Measurements from ENCODE around the gene CCL16. TPM values are rescaled to one million over a fixed set of nuclear protein-coding genes. Genes with fewer than 3 reads are reported as not detected.

CCL16 gene
- total RNA-seq, 1 experiment from 2014 or later, result not detected

GRCh38 chr17:35972535-35972934 is 8.8 kb downstream of the CCL16 start:
- CTCF ChIA-PET, result interaction anchor here (2.0 kb wide), 3 partner anchors 100 to 562 kb away, joined by 5 to 15 read pairs (median 9); partner anchors contain the start of genes MYO19 and PIGW
- H3K4me3 ChIP-seq (ENCODE audit: low read depth, low read length), result no peak overlapping the region
- intact Hi-C loops (cut with micrococcal nuclease; ENCODE audit: unreplicated experiment), result loop anchor here (5.0 kb wide), 1 partner anchor 515 kb away; the partner anchor contains the start of gene ZNHIT3
- peaks cover 21% of the 10 kb centered on the region for H3K4me1 Mint-ChIP-seq (ENCODE audit: low read depth, unreplicated experiment)
- no peak for DNase-seq
- H3K4me3 Mint-ChIP-seq (ENCODE audit: unreplicated experiment), result peak overlapping the region; percentile 52
- POLR2A ChIA-PET, result no interaction called here
- peak overlapping the region; percentile 89 for H3K27ac Mint-ChIP-seq (ENCODE audit: unreplicated experiment)
- no peaks in the 10 kb centered on the region for H3K9me3 Mint-ChIP-seq (ENCODE audit: unreplicated experiment)
- H3K36me3 Mint-ChIP-seq (ENCODE audit: insufficient read depth, unreplicated experiment), result no peaks in the 10 kb centered on the region
- BruUV-seq (replicated peaks), result no TSS peak
- peaks cover 54% of the 10 kb centered on the region for H3K4me1 ChIP-seq
- H3K27me3 ChIP-seq (replicated peaks; ENCODE audit: control insufficient read depth, insufficient read depth, low read length), result no peaks in the 10 kb centered on the region
- no peaks in the 10 kb centered on the region for H3K36me3 ChIP-seq (ENCODE audit: control insufficient read depth, insufficient read depth, low read length)
- H3K9me3 ChIP-seq, result no peaks in the 10 kb centered on the region
- no peak for TF ChIP-seq CTCF (IDR thresholded peaks at IDR 0.05; ENCODE audit: insufficient read depth in 1 of 2, low read depth in 1 of 2, low read length in 1 of 2, severe bottlenecking in 1 of 2, unreplicated experiment in 1 of 2)
- no peaks in the 10 kb centered on the region for H3K27me3 Mint-ChIP-seq (ENCODE audit: insufficient read depth, unreplicated experiment)

- H3K4me1 ChIP-seq, result peaks cover 54% of the 10 kb centered on the region
- H3K27ac Mint-ChIP-seq (ENCODE audit: unreplicated experiment), result peak overlapping the region; percentile 89
- DNase-seq, result no peak
- intact Hi-C loops (cut with micrococcal nuclease; ENCODE audit: unreplicated experiment), result loop anchor here (5.0 kb wide), 1 partner anchor 515 kb away; the partner anchor contains the start of gene ZNHIT3
- BruUV-seq (replicated peaks), result no TSS peak
- ChIA-PET POLR2A (no interaction called here), CTCF (no interaction called here)
- TF ChIP-seq CTCF (IDR thresholded peaks at IDR 0.05; ENCODE audit: insufficient read depth in 1 of 2, low read depth in 1 of 2, low read length in 1 of 2, severe bottlenecking in 1 of 2, unreplicated experiment in 1 of 2), result no peak
- H3K4me3 Mint-ChIP-seq (ENCODE audit: unreplicated experiment), result no peak overlapping the region
- peaks cover 21% of the 10 kb centered on the region for H3K4me1 Mint-ChIP-seq (ENCODE audit: low read depth, unreplicated experiment)
- H3K27me3 Mint-ChIP-seq (ENCODE audit: insufficient read depth, unreplicated experiment), result no peaks in the 10 kb centered on the region
- H3K9me3 Mint-ChIP-seq (ENCODE audit: unreplicated experiment), result no peaks in the 10 kb centered on the region
- no peaks in the 10 kb centered on the region for H3K36me3 Mint-ChIP-seq (ENCODE audit: insufficient read depth, unreplicated experiment)
- no peaks in the 10 kb centered on the region for H3K36me3 ChIP-seq (ENCODE audit: control insufficient read depth, insufficient read depth, low read length)
- no peaks in the 10 kb centered on the region for H3K9me3 ChIP-seq
- H3K27me3 ChIP-seq (replicated peaks; ENCODE audit: control insufficient read depth, insufficient read depth, low read length), result no peaks in the 10 kb centered on the region
- H3K4me3 ChIP-seq (ENCODE audit: low read depth, low read length), result no peak overlapping the region
Measured at GRCh38 chr17:35972066-35972465, 9.2 kb downstream of the CCL16 start.

- Mint-ChIP-seq H3K4me3 (ENCODE audit: unreplicated experiment) (peak overlapping the region; percentile 16), H3K27ac (ENCODE audit: unreplicated experiment) (peak overlapping the region; percentile 67), H3K4me1 (ENCODE audit: low read depth, unreplicated experiment) (peaks cover 28% of the 10 kb centered on the region), H3K36me3 (ENCODE audit: insufficient read depth, unreplicated experiment) (no peaks in the 10 kb centered on the region), H3K27me3 (ENCODE audit: insufficient read depth, unreplicated experiment) (no peaks in the 10 kb centered on the region), H3K9me3 (ENCODE audit: unreplicated experiment) (no peaks in the 10 kb centered on the region)
- no peak overlapping the region for H3K4me3 ChIP-seq (ENCODE audit: low read depth, low read length)
- no peaks in the 10 kb centered on the region for H3K9me3 ChIP-seq
- DNase-seq, result peak; percentile 84 to 87
- no peaks in the 10 kb centered on the region for H3K27me3 ChIP-seq (replicated peaks; ENCODE audit: control insufficient read depth, insufficient read depth, low read length)
- BruUV-seq (replicated peaks), result no TSS peak
- ChIA-PET POLR2A (interaction anchor here (0.6 kb wide), 2 partner anchors 8 to 509 kb away, joined by 3 to 16 read pairs; no protein-coding TSS in a partner anchor), CTCF (interaction anchor here (0.6 to 2.0 kb wide), 20 partner anchors 12 to 564 kb away, joined by 3 to 64 read pairs (median 4); partner anchors contain the start of genes CCL15, CCL16 and CCL23)
- H3K36me3 ChIP-seq (ENCODE audit: control insufficient read depth, insufficient read depth, low read length), result no peaks in the 10 kb centered on the region
- peaks cover 47% of the 10 kb centered on the region for H3K4me1 ChIP-seq
- peak; percentile 73 to 86 for TF ChIP-seq CTCF (IDR thresholded peaks at IDR 0.05; ENCODE audit: insufficient read depth in 1 of 2, low read depth in 1 of 2, low read length in 1 of 2, severe bottlenecking in 1 of 2, unreplicated experiment in 1 of 2)
- intact Hi-C loops (cut with micrococcal nuclease; ENCODE audit: unreplicated experiment), result loop anchor here (1.0 to 5.0 kb wide), 5 partner anchors 22 to 518 kb away; partner anchors contain the start of gene ZNHIT3
Measured at GRCh38 chr17:35969558-35970380, 11.5 kb downstream of the CCL16 start.
